ENCODE data around the gene EPHA2. TPM values are rescaled to one million over a fixed set of nuclear protein-coding genes. Genes with fewer than 3 reads are reported as not detected.
"Not testable (repeated sequence)": the region's sequence is repeated elsewhere in the genome, so short reads cannot be mapped to it uniquely, and the experiment has no call there.

EPHA2 gene
- polyA plus RNA-seq, 2 of the 4 experiments (the other 2 are of a cell fraction) = 59.3 to 93.2 TPM

DNA sequence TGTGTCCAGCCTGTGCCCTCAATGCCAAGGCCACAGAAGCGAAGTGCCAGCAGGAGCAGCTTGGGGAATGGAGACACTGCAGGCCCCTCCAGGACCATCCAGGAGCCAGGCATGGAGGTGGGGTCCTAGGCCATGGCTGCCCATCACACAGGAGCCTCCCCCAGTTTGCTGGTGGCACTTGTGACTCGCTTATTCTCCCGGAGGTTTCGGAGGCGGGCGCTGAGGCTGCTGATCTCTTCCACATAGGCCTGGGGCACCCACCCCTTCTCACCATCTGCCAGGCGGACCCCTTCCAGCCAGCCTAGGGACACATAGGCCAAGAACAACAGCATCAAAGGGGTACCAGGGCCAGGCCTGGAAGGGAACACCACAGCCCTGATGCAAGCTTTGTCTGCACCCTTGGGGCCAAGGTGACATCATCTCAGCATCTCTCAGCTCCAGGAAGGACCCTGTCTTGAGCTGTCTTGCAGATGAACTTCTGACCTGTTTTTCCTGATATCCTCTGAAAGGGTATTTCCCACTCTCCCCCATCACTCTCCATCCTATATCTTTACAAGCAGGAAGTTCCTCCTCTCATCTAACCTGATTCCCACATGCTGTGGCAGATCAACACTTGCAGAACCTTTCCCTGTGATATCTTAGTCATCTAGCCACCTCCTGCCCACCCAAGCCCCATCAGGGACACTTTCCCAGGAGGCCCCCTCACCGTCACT lies 42.7 kb upstream of the EPHA2 start:
- ATAC-seq (no peak; a peak in 1 of 6 replicates), DNase-seq (ENCODE audit: low read depth in 1 of 2, low spot score in 1 of 2) (no peak), FAIRE-seq (no peak)
- Histone ChIP-seq H3K4me3 (no peak overlapping the region), H3K4me2 (no peak overlapping the region), H3K4me1 (no peaks in the 10 kb centered on the region), H3K9me3 (no peaks in the 10 kb centered on the region), H3K27ac (no peak overlapping the region)
- WGBS (ENCODE audit: missing lambda C conversion rate) = 84% methylated on average over 8 of the region's 8 CpGs
- POLR2A ChIA-PET = no interaction called here
- TF ChIP-seq PHF8 (IDR thresholded peaks at IDR 0.05; ENCODE audit: borderline replicate concordance, low read depth) (no peak), HDAC2 (IDR thresholded peaks at IDR 0.05) (no peak), RCOR1 (IDR thresholded peaks at IDR 0.05; ENCODE audit: low read depth, low read length) (no peak)
- CTCF ChIA-PET = interaction anchor here (0.6 to 3.8 kb wide), 6 partner anchors 11 to 1921 kb away, joined by 3 to 15 read pairs (median 11); no protein-coding TSS in a partner anchor

DNA sequence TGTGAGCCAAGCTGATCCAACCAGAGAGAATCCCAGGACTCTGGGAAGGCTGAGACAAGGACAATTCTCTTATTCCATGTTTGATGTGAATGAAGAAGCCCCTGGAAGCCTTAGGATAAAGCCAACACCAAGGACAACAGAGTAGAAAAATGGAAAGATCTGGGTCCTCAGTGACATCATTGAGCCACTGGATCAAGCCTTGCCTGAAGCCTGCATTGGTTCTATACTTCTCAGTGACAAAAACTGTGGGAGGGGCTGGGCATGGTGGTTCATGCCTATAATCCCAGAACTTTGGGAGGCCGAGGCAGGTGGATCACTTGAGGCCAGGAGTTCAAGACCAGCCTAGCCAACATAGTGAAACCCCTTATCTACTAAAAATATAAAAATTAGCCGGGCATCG lies 41.0 kb upstream of the EPHA2 start:
- DNase-seq (ENCODE audit: low read depth in 1 of 2, low spot score in 1 of 2) = no peak

DNA sequence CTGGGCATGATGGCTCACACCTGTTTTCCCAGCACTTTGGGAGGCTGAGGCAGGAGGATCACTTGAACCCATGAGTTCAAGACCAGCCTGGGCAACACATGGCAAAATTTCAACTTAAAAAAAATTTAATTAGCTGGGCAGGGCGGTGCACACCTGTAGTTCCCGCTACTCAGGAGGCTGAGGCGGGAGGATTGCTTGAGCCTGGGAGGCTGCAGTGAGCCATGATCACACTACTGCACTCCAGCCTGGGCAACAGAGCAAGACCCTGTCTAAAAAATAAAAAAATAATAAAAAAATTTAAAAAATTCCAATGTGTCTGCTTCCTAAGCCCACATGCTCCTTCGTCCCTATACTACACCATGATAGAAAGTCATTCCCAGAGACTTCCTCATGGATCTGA lies 40.3 kb upstream of the EPHA2 start:
- ATAC-seq; H3K4me2 ChIP-seq; H3K4me1 ChIP-seq; H3K4me3 ChIP-seq; FAIRE-seq; CTCF ChIA-PET; H3K27ac ChIP-seq; POLR2A ChIA-PET; DNase-seq (ENCODE audit: low read depth in 1 of 2, low spot score in 1 of 2); H3K9me3 ChIP-seq: not testable (repeated sequence)
- 85% methylated on average over 4 of the region's 4 CpGs for WGBS (ENCODE audit: missing lambda C conversion rate)

More for the DNA sequence above, 41.0 kb upstream of the EPHA2 start:
- no peak for ATAC-seq
- WGBS (ENCODE audit: missing lambda C conversion rate) = 59% methylated on average over 3 of the region's 3 CpGs
- no peak for FAIRE-seq
- TF ChIP-seq FOSL2 (IDR thresholded peaks at IDR 0.05) (no peak), FOSL2 (CRISPR knock-in tag; IDR thresholded peaks at IDR 0.05) (no peak)
- TF ChIP-seq, protein P1, sequence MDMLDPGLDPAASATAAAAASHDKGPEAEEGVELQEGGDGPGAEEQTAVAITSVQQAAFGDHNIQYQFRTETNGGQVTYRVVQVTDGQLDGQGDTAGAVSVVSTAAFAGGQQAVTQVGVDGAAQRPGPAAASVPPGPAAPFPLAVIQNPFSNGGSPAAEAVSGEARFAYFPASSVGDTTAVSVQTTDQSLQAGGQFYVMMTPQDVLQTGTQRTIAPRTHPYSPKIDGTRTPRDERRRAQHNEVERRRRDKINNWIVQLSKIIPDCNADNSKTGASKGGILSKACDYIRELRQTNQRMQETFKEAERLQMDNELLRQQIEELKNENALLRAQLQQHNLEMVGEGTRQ (IDR thresholded peaks at IDR 0.05) = no peak
- H3K9me3 ChIP-seq = no peaks in the 10 kb centered on the region
- no peak overlapping the region for H3K4me2 ChIP-seq
- H3K4me3 ChIP-seq = no peak overlapping the region
- ChIA-PET POLR2A (no interaction called here), CTCF (no interaction called here)
- no peak overlapping the region for H3K27ac ChIP-seq
- H3K4me1 ChIP-seq = no peaks in the 10 kb centered on the region

DNA sequence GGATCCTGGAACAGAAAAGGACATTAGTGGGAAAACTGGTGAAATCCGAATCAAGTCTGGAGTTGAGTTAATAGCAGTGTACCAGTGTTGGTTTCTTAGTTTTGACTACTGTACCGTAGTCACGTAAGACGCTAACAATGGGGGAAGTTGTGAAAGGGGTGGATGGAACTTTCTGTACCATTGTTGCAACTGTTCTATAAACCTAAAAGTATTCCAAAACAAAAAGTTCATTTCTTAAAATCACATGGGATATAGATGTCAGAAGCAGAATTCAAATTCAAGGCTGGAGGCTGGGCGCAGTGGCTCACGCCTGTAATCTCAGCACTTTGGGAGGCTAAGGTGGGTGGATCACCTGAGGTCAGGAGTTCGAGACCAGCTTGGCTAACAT lies 39.6 kb upstream of the EPHA2 start:
- TF ChIP-seq RCOR1 (IDR thresholded peaks at IDR 0.05; ENCODE audit: low read depth, low read length) = no peak
- TF ChIP-seq RFX5 (IDR thresholded peaks at IDR 0.05) = no peak
- TF ChIP-seq MAZ (IDR thresholded peaks at IDR 0.05; ENCODE audit: borderline replicate concordance, low read depth, low read length) = no peak
- no peak for TF ChIP-seq FOSB (CRISPR knock-in tag; IDR thresholded peaks at IDR 0.05)
- no peak for TF ChIP-seq RNF2 (IDR thresholded peaks at IDR 0.05; ENCODE audit: borderline replicate concordance, low read depth)
- no peak for TF ChIP-seq CBX2 (IDR thresholded peaks at IDR 0.05; ENCODE audit: borderline replicate concordance, low read depth)
- no peak for TF ChIP-seq ZFP36 (IDR thresholded peaks at IDR 0.05; ENCODE audit: borderline replicate concordance, partially characterized antibody)
- no peak for TF ChIP-seq JUNB (IDR thresholded peaks at IDR 0.05)
- no peak for TF ChIP-seq ZC3H11A (IDR thresholded peaks at IDR 0.05)
- no peak for TF ChIP-seq ESRRA (IDR thresholded peaks at IDR 0.05; ENCODE audit: borderline replicate concordance, low read length)
- TF ChIP-seq, protein P2, sequence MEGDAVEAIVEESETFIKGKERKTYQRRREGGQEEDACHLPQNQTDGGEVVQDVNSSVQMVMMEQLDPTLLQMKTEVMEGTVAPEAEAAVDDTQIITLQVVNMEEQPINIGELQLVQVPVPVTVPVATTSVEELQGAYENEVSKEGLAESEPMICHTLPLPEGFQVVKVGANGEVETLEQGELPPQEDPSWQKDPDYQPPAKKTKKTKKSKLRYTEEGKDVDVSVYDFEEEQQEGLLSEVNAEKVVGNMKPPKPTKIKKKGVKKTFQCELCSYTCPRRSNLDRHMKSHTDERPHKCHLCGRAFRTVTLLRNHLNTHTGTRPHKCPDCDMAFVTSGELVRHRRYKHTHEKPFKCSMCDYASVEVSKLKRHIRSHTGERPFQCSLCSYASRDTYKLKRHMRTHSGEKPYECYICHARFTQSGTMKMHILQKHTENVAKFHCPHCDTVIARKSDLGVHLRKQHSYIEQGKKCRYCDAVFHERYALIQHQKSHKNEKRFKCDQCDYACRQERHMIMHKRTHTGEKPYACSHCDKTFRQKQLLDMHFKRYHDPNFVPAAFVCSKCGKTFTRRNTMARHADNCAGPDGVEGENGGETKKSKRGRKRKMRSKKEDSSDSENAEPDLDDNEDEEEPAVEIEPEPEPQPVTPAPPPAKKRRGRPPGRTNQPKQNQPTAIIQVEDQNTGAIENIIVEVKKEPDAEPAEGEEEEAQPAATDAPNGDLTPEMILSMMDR (IDR thresholded peaks at IDR 0.05) = no peak
- TF ChIP-seq HOXA7 (CRISPR knock-in tag; IDR thresholded peaks at IDR 0.05) = no peak
- TF ChIP-seq CHD4 (IDR thresholded peaks at IDR 0.05; ENCODE audit: borderline replicate concordance) = no peak
- TF ChIP-seq, protein P1 (IDR thresholded peaks at IDR 0.05) = no peak
- no peak for TF ChIP-seq ZSCAN20 (CRISPR knock-in tag; IDR thresholded peaks at IDR 0.05)
- TF ChIP-seq MAFK (IDR thresholded peaks at IDR 0.05; ENCODE audit: partially characterized antibody) = no peak
- Histone ChIP-seq H3K9me3 (no peaks in the 10 kb centered on the region), H3K4me3 (no peak overlapping the region), H3K27ac (no peak overlapping the region), H3K4me2 (no peak overlapping the region), H3K4me1 (peaks cover 6% of the 10 kb centered on the region)
- 92% methylated on average over 7 of the region's 7 CpGs for WGBS (ENCODE audit: missing lambda C conversion rate)
- FAIRE-seq (no peak), DNase-seq (ENCODE audit: low read depth in 1 of 2, low spot score in 1 of 2) (no peak), ATAC-seq (no peak)
- ChIA-PET POLR2A (no interaction called here), CTCF (no interaction called here)

Measured in A549 (cell line).